Effector memory CD8-positive, alpha-beta T cell (primary cell): Measurements from ENCODE around the gene DUS1L.

Source experiments
- ATAC-seq: fragments of 150-1000 bp; cut with Tn5 transposase; replicated peaks from 2 replicates; pipeline ENCODE4 v1.10.0; 2021; ENCODE audit warnings: mild to moderate bottlenecking, moderate library complexity
- DNase-seq, 3 experiments: peaks; one replicate each; pipeline ENCODE4 v3.0.0; 2021
- H3K27ac Mint-ChIP-seq, 2 donors: one replicate each; pipeline ENCODE4 v1.8.0; 2022; ENCODE audit warnings: mild to moderate bottlenecking in 2 of 2, mixed read lengths in 2 of 2, moderate library complexity in 2 of 2
- H3K27me3 Mint-ChIP-seq, 2 donors: one replicate each; pipeline ENCODE4 v1.8.0; 2022; ENCODE audit warnings: mixed read lengths in 2 of 2
- H3K36me3 Mint-ChIP-seq: one replicate; pipeline ENCODE4 v1.8.0; 2022; ENCODE audit warnings: mild to moderate bottlenecking, moderate library complexity, mixed read lengths; ENCODE audit not compliant: insufficient read depth
- H3K4me1 Mint-ChIP-seq, 2 donors: one replicate each; pipeline ENCODE4 v1.8.0; 2022; ENCODE audit warnings: low read depth in 2 of 2, mixed read lengths in 2 of 2
- H3K4me3 Mint-ChIP-seq, 2 donors: one replicate each; pipeline ENCODE4 v1.8.0; 2022; ENCODE audit warnings: mild to moderate bottlenecking in 2 of 2, mixed read lengths in 2 of 2, moderate library complexity in 2 of 2
- H3K9me3 Mint-ChIP-seq, 2 donors: one replicate each; pipeline ENCODE4 v1.8.0; 2022; ENCODE audit warnings: mixed read lengths in 2 of 2

Gene DUS1L

DNA sequence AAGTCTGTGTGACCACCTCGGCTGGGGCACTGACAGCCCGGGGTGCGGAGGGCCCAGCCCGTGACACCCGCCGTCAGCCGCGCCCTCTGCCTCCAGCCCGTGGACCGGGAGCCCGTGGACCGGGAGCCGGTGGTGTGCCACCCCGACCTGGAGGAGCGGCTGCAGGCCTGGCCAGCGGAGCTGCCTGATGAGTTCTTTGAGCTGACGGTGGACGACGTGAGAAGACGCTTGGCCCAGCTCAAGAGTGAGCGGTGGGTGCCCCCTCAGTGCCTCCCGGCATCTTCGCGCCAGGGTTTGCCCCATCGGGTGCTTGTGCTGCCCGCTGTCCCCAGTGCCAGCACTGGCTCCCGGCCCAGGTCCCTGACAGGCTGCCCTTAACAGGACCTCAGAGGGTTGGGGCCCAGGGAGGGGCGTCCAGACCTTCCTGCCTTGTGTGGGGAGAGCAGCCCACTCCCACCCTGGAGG is 56.6 kb downstream of the DUS1L start:
- ATAC-seq: no peak
- H3K4me3 Mint-ChIP-seq: no peak overlapping the region
- H3K9me3 Mint-ChIP-seq: no peaks in the 10 kb centered on the region
- H3K36me3 Mint-ChIP-seq: no peaks in the 10 kb centered on the region
- H3K27ac Mint-ChIP-seq: peak overlapping the region; percentile 19 to 29
- no peak for DNase-seq
- no peaks in the 10 kb centered on the region for H3K27me3 Mint-ChIP-seq
- peaks cover 3% of the 10 kb centered on the region in 2 donors for H3K4me1 Mint-ChIP-seq

- DNase-seq (no peak), ATAC-seq (no peak)
- H3K9me3 Mint-ChIP-seq: no peaks in the 10 kb centered on the region
- no peaks in the 10 kb centered on the region for H3K36me3 Mint-ChIP-seq
- peaks cover 3% of the 10 kb centered on the region in 2 donors for H3K4me1 Mint-ChIP-seq
- no peak overlapping the region for H3K4me3 Mint-ChIP-seq
- no peak overlapping the region for H3K27ac Mint-ChIP-seq
- H3K27me3 Mint-ChIP-seq: no peaks in the 10 kb centered on the region
Measured at GRCh38 chr17:82008258-82008940, 57.2 kb downstream of the DUS1L start.
